Lower lobe of right lung (tissue), 2 donors: ENCODE data around the gene GIGYF1. TPM values are rescaled to one million over a fixed set of nuclear protein-coding genes. Genes with fewer than 3 reads are reported as not detected.

Source experiments
- ATAC-seq, 2 donors: fragments of 200-7000 bp; cut with Tn5 transposase; one replicate each; pipeline ENCODE4 v1.9.1; 2020 to 2022; ENCODE audit warnings: mild to moderate bottlenecking in 2 of 2, moderate library complexity in 2 of 2
- DNase-seq: peaks from one replicate; pipeline ENCODE4 v3.0.0-alpha.2; 2020
- H3K27ac ChIP-seq: fragments of 200-600 bp; one replicate; pipeline ENCODE4 v1.8.0; 2022
- H3K27me3 ChIP-seq: fragments of 200-600 bp; one replicate; pipeline ENCODE4 v1.8.0; 2022; ENCODE audit warnings: low read depth
- H3K36me3 ChIP-seq: fragments of 200-600 bp; one replicate; pipeline ENCODE4 v1.8.0; 2022; ENCODE audit warnings: mild to moderate bottlenecking
- H3K4me1 ChIP-seq: fragments of 200-600 bp; one replicate; pipeline ENCODE4 v1.8.0; 2022
- H3K4me3 ChIP-seq: fragments of 200-600 bp; one replicate; pipeline ENCODE4 v1.8.0; 2022; ENCODE audit warnings: mild to moderate bottlenecking
- H3K9me3 ChIP-seq: fragments of 200-600 bp; one replicate; pipeline ENCODE4 v1.8.0; 2022
- intact Hi-C: fragments of 100-400 bp; cut with DNase I; formaldehyde crosslinking; loops from one replicate; pipeline ENCODE4 v1.11.0; 2022
- total RNA-seq: library from RNA; stranded (reverse); fragmentation: NEBNext Ultra II Directional; extraction: Animal tissue kit (Norgen Biotek cat#: 25700); gene quantifications from one replicate; pipeline ENCODE4 v1.2.1, GENCODE V29; 2021
- TF ChIP-seq, protein P1 (sequence below): fragments of 200-600 bp; IDR thresholded peaks from one replicate; pipeline ENCODE4 v1.8.0; 2022; ENCODE audit warnings: antibody characterized with exemption, mild to moderate bottlenecking
- donor health status: DM: no; HTN: yes; CAD: no; lungs with severe emphysema.

GIGYF1 gene
- total RNA-seq, 1 donor from 2014 or later, result 53.4 TPM

DNA sequence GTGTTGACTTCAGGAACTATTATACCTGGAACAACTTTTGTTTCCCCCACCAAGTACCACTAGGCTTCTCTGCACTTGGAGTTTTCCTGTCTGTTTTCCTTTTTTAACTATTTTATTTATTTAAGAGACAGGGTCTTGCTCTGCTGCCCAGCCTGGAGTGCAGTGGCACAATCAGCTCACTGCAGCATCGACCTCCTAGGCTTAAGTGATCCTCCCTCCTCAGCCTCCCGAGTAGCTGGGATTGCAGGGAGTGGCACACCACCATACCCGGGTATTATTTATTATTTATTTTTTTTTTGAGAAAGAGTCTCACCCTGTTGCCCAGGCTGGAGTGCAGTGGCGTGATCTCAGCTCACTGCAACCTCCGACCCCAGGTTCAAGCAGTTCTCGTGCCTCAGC is 2.1 kb upstream of the GIGYF1 start:
- Histone ChIP-seq H3K27ac (no peak overlapping the region), H3K4me3 (no peak overlapping the region), H3K9me3 (no peaks in the 10 kb centered on the region), H3K27me3 (no peaks in the 10 kb centered on the region), H3K4me1 (peaks cover 25% of the 10 kb centered on the region), H3K36me3 (no peaks in the 10 kb centered on the region)
- TF ChIP-seq, protein P1, sequence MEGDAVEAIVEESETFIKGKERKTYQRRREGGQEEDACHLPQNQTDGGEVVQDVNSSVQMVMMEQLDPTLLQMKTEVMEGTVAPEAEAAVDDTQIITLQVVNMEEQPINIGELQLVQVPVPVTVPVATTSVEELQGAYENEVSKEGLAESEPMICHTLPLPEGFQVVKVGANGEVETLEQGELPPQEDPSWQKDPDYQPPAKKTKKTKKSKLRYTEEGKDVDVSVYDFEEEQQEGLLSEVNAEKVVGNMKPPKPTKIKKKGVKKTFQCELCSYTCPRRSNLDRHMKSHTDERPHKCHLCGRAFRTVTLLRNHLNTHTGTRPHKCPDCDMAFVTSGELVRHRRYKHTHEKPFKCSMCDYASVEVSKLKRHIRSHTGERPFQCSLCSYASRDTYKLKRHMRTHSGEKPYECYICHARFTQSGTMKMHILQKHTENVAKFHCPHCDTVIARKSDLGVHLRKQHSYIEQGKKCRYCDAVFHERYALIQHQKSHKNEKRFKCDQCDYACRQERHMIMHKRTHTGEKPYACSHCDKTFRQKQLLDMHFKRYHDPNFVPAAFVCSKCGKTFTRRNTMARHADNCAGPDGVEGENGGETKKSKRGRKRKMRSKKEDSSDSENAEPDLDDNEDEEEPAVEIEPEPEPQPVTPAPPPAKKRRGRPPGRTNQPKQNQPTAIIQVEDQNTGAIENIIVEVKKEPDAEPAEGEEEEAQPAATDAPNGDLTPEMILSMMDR, result no peak
- intact Hi-C loops, result loop anchor here (10.0 kb wide), 1 partner anchor 131 kb away; no protein-coding TSS in a partner anchor
- DNase-seq (no peak), ATAC-seq (no peak)

DNA sequence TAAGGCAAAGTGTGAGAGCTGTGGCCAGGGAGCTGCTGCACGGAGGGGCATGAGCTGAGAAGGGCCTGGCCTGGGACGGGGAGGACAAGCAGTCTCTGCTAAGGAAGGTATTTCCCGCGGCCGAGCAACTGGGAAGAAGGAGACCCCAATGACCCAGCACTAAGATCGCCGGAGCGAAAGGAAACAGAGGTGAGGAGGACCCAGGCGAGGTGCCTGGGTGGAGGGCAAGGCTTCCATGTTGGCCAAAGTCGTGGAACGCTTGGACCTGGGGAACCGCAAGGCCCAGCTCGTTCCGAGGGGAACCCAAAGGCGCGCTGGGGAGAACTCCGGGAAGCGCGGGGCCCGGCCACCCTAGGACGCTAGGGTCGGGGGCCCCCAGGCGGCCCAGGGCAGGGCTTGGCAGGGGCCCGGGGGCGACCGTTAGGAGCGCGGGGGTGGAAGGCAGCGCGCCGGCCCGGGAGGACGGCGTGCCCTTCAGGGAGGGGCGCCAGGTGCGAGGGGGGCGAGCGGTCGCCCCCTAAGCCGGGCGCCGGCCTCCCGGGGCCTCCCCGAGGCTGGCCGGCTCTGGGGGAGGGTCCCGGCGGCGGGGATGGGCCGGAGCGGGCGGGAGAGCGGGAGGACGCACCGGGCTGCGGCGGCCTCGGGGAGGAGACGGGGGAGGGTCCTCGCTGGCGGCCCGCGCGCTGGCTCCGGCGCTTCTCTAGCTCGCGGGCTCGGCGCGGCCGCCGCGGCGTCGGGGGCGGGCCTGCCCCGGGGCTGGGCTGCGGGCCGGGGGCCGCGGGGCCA is 545 bp downstream of the GIGYF1 start:
- intact Hi-C loops, result loop anchor here (10.0 kb wide), 1 partner anchor 129 kb away; no protein-coding TSS in a partner anchor

DNA sequence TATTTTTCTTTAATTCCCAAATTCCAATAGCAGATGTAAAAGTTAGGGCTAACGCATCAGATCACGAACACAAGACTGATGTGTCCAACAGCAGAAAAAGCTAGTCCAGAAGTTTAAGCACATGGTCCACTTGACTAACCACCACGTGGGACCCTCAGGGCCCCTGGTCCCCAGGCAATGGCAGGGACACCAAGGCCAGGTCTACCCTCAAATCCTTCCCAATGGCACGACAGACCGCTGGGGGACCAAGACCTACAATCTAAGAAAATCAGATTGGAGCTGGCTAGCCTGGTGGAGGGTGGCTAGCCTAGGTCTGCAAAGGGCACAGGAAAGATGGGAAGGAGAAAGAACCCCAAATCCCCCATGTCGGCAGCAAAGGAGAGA is 1.5 kb downstream of the GIGYF1 start:
- no peak for ATAC-seq
- no peaks in the 10 kb centered on the region for H3K27me3 ChIP-seq

More for the DNA sequence above, 545 bp downstream of the GIGYF1 start:
- H3K4me3 ChIP-seq, result peak overlapping the region; percentile 80
- H3K4me1 ChIP-seq, result peaks cover 36% of the 10 kb centered on the region
- ATAC-seq, result peak; percentile 6 to 29
- no peaks in the 10 kb centered on the region for H3K27me3 ChIP-seq
- H3K9me3 ChIP-seq, result no peaks in the 10 kb centered on the region
- peaks cover 7% of the 10 kb centered on the region for H3K36me3 ChIP-seq
- peak; percentile 50 for DNase-seq
- TF ChIP-seq, protein P1, result no peak
- H3K27ac ChIP-seq, result peak overlapping the region; percentile 74

DNA sequence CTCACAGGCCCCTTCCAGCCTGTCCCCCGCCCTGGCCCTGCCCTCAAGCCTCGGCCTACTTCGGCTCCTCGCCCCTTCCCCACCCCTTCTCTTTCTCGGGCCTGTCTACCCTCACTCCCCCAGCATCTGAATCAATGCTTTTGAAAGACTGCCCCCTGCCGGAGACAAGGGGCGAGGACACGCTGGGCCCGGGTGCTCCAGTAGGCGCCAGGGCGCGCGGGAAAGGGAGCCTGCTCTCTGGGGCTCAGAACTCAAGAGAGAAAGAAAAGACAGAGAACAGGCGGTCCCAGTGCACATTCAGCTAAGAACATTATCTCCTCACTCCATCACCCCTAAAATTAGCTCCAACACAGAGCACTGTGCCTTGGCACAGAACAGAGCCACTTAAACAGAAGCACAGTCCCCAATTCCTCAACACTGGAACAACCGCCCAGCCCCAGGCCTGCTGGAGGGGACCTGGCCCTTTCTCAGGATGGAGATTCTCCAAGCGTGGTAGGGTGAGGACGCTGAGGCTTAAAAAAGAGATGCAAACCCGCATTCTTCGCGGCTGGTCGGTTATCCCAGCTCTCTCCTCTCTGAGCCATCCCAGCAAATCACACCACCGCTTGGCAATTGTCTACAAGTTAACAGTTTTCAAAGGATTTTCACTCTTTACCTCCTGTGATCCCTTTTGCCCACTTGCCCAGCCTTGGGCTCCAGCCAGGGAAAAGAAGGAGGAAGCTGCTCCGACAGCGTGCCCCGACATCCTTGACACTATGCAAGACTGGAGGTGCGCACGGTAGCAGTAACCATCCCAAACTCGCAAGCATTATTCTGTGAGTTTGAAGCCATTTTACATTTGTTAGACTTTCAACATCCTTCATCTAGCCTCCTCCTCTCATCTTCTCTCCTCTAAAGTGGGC is 2.1 kb downstream of the GIGYF1 start:
- DNase-seq (peak; percentile 84), ATAC-seq (peak; percentile 77 to 84)
- no peaks in the 10 kb centered on the region for H3K9me3 ChIP-seq
- no peak overlapping the region for H3K27ac ChIP-seq
- intact Hi-C loops, result loop anchor here (10.0 kb wide), 1 partner anchor 127 kb away; no protein-coding TSS in a partner anchor
- TF ChIP-seq, protein P1, result peak; percentile 91
- H3K36me3 ChIP-seq, result peaks cover 22% of the 10 kb centered on the region
- H3K4me1 ChIP-seq, result peaks cover 36% of the 10 kb centered on the region
- no peaks in the 10 kb centered on the region for H3K27me3 ChIP-seq
- peak overlapping the region; percentile 80 for H3K4me3 ChIP-seq

More for the DNA sequence above, 1.5 kb downstream of the GIGYF1 start:
- H3K36me3 ChIP-seq, result peaks cover 16% of the 10 kb centered on the region
- H3K9me3 ChIP-seq, result no peaks in the 10 kb centered on the region
- peak overlapping the region; percentile 80 for H3K4me3 ChIP-seq
- intact Hi-C loops, result loop anchor here (10.0 kb wide), 1 partner anchor 128 kb away; no protein-coding TSS in a partner anchor
- no peak for DNase-seq
- H3K4me1 ChIP-seq, result peaks cover 36% of the 10 kb centered on the region
- TF ChIP-seq, protein P1, result no peak
- H3K27ac ChIP-seq, result no peak overlapping the region
